WERI-Rb-1 (cell line): ENCODE results near the gene ARRDC4.

Experiments
- DNase-seq: peaks from one replicate; pipeline ENCODE4 v3.0.0-alpha.2; 2020
- H3K27ac ChIP-seq: fragments of 250-450 bp; sonication (Bioruptor Pico); 2 replicates; pipeline ENCODE4 v1.5.1; 2020; ENCODE audit warnings: mild to moderate bottlenecking, moderate library complexity
- H3K27me3 ChIP-seq: fragments of 250-450 bp; sonication (Bioruptor Pico); 2 replicates; pipeline ENCODE4 v1.5.1; 2021; ENCODE audit warnings: mild to moderate bottlenecking, low read depth, moderate library complexity; ENCODE audit not compliant: insufficient read depth, severe bottlenecking
- H3K36me3 ChIP-seq: fragments of 250-450 bp; sonication (Bioruptor Pico); 2 replicates; pipeline ENCODE4 v1.5.1; 2020; ENCODE audit warnings: mild to moderate bottlenecking, moderate library complexity
- H3K4me3 ChIP-seq: 2 replicates; pipeline ENCODE4 v1.5.1; 2011; ENCODE audit warnings: low read depth, mild to moderate bottlenecking, control low read depth, low read length
- H3K9me3 ChIP-seq: fragments of 250-450 bp; sonication (Bioruptor Pico); 2 replicates; pipeline ENCODE4 v1.5.1; 2021; ENCODE audit warnings: mild to moderate bottlenecking, moderate library complexity; ENCODE audit not compliant: severe bottlenecking
- TF ChIP-seq, protein P1 (sequence below): IDR thresholded peaks from 2 replicates; pipeline ENCODE4 v1.5.1; 2011; ENCODE audit warnings: low read depth, mild to moderate bottlenecking, control low read depth, inconsistent platforms, low read length

Gene ARRDC4

DNA sequence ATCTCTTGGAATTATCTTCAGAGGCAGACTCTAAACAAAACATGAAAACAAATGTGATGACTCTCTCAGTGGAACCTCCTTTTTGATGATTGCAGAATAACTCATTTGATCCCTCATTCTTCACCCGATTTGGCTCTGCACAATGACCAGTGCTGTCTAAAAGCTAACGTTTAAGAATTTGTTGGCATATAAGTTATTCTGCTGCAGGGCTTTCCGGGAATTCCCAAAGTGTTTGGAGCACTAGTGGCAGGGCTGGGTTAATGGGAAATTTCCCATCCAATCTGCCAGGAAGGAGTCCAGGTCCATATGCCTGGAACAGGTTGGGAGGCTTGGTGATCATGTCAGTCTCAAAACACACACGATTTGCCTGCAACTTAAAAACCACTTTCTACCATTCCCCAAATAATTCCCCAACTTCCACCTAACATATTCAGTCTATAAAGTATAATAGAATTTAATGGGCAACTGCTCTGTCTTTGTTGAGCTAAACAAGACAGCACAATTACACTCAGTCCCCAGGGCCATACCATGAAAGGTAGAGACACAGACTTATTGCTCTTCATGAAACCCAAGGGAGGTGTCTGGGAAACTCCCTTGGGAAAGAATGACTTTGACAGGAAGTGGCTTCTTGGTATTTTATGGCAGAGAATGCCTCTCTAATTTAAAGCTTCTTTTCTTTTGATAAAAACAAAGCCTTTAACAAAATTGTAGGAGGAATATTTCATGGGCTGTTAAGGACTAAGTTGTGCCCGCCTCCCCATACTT is 38.0 kb downstream of the ARRDC4 start:
- H3K27ac ChIP-seq = no peak overlapping the region
- no peak for DNase-seq

DNA sequence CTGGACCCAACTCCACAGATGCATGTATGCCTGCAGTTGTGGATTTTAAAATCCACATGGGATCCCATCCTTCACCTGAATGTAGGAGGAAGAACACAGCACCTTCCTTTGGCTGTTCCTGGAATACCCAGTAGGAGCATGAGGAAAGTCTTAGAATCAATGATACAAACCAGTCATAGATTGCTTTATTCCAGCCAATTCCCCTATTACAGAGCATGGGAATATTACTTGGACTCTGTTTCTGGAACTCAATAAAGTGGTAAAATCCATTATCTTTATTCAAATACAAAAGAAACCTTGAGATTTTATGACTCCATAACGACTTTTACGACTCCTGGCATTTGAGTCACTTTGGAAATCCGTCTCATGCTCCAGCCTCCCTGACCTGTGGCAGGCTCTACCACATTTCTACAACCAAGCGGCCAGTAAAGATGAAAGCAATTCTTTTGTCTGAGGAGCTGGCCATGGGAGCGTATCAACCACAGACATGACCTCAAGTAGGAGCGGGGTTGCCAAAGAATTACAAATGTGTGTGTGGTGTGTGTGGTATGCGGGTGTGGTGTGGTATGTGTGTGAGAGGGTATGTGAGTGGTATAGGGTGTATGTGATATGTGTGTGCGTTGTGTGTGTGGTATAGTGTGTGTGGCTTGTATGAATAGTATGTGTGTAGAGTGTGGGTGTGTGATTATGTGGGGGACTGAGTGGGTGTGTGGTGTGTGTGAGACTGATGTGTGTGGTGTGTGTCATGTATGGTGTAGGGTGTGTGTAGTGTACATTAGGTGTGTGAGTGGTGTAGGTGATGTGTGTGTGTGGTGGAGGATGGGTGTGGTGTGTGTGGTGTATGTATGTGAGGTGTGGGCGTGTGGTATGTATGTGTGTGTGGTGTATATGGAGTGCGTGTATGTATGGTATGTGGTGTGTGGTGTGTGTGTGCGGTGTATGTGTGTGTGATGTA is 40.0 kb downstream of the ARRDC4 start:
- Histone ChIP-seq H3K27ac (no peak overlapping the region), H3K9me3 (no peaks in the 10 kb centered on the region), H3K36me3 (no peaks in the 10 kb centered on the region), H3K4me3 (no peak overlapping the region), H3K27me3 (peaks cover 36% of the 10 kb centered on the region)
- DNase-seq = no peak
- TF ChIP-seq, protein P1, sequence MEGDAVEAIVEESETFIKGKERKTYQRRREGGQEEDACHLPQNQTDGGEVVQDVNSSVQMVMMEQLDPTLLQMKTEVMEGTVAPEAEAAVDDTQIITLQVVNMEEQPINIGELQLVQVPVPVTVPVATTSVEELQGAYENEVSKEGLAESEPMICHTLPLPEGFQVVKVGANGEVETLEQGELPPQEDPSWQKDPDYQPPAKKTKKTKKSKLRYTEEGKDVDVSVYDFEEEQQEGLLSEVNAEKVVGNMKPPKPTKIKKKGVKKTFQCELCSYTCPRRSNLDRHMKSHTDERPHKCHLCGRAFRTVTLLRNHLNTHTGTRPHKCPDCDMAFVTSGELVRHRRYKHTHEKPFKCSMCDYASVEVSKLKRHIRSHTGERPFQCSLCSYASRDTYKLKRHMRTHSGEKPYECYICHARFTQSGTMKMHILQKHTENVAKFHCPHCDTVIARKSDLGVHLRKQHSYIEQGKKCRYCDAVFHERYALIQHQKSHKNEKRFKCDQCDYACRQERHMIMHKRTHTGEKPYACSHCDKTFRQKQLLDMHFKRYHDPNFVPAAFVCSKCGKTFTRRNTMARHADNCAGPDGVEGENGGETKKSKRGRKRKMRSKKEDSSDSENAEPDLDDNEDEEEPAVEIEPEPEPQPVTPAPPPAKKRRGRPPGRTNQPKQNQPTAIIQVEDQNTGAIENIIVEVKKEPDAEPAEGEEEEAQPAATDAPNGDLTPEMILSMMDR = no peak

More for the DNA sequence above, 38.0 kb downstream of the ARRDC4 start:
- H3K4me3 ChIP-seq = no peak overlapping the region
- no peaks in the 10 kb centered on the region for H3K36me3 ChIP-seq
- H3K9me3 ChIP-seq = no peaks in the 10 kb centered on the region
- peaks cover 37% of the 10 kb centered on the region for H3K27me3 ChIP-seq
- TF ChIP-seq, protein P1 = no peak

DNA sequence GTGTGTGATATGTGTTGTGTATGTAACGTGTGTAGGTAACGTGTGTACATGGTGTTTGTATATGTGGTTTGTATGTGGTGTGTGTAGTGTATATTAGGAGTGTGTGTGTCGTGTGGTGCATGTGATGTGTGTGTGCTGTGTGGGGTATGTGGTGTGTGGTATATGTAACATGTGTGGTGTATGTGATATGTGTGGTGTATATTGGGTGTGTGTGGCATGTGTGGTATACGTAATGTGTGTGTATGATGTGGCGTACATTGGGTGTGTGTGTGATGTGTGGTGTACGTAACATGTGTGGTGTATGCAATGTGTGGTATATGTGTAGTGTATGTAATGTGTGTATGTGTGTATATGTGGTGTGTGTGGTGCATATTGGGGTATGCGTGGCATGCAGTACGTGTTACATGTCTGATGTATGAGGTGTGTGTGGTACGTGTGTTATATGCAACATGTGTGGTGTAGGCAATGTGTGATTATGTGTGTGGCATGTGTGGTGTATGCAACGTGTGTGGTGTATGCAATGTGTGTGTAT is 41.2 kb downstream of the ARRDC4 start:
- no peaks in the 10 kb centered on the region for H3K9me3 ChIP-seq
- TF ChIP-seq, protein P1 = no peak
- H3K27me3 ChIP-seq = peaks cover 26% of the 10 kb centered on the region
- no peak overlapping the region for H3K4me3 ChIP-seq
- no peak overlapping the region for H3K27ac ChIP-seq
- no peaks in the 10 kb centered on the region for H3K36me3 ChIP-seq
- no peak for DNase-seq

DNA sequence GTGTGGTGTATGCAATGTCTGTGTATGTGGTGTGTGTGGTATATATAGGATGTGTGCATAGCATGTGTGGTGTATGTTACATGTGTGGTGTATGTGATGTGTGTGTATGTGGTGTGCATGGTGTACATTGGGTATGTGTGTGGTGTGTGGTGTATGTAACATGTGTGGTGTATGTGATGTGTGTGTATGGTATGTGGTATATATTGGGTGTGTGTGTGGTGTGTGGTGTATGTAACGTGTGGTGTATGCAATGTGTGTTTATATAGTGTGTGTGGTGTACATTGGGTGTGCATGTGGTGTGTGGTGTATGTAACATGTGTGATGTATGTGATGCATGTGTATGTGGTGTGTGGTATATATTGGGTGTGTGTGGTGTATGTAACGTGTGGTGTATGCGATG is 41.9 kb downstream of the ARRDC4 start:
- TF ChIP-seq, protein P1 = no peak
- Histone ChIP-seq H3K27ac (no peak overlapping the region), H3K36me3 (no peaks in the 10 kb centered on the region)

DNA sequence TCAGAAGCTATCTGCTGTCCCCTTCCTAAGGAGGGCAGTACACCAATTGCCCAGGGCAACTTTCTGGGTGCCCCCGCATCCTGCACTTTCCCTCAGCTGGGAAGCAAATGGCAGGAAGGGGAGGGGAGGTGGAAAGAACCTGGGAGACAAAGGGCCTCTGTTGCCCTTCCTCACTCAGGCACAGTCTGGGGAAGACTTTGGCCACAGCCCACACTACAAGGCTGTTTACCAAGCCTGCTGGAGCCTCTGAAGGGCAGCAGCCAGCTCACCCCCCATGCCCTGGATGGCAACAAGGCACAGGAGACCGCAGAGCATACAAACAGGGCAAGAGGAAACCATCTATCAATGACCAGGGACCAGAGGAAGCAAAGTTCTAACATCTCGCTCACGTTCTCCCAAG is 42.4 kb downstream of the ARRDC4 start:
- Histone ChIP-seq H3K27me3 (peaks cover 19% of the 10 kb centered on the region), H3K9me3 (no peaks in the 10 kb centered on the region), H3K27ac (no peak overlapping the region), H3K4me3 (no peak overlapping the region), H3K36me3 (no peaks in the 10 kb centered on the region)
- TF ChIP-seq, protein P1 = no peak
- no peak for DNase-seq

More for the DNA sequence above, 41.9 kb downstream of the ARRDC4 start:
- H3K9me3 ChIP-seq = no peaks in the 10 kb centered on the region
- no peak for DNase-seq
- peaks cover 24% of the 10 kb centered on the region for H3K27me3 ChIP-seq
- no peak overlapping the region for H3K4me3 ChIP-seq
